Measurements from ENCODE around the gene NCAN. TPM values are rescaled to one million over a fixed set of nuclear protein-coding genes. Genes with fewer than 3 reads are reported as not detected.

The NCAN gene
- total and polyA plus RNA-seq, 2 of the 4 experiments (the other 2 are of a cell fraction): not detected

- dilution Hi-C loops (cut with HindIII; ENCODE audit: low sequenced_read_pairs, unreplicated experiment) (no loop called here), intact Hi-C loops (cut with micrococcal nuclease) (no loop called here), in situ Hi-C loops (cut with MboI; ENCODE audit: low sequenced_read_pairs) (no loop called here)
- Histone ChIP-seq H3K79me1 (ENCODE audit: low read depth in 1 of 2, low read length in 2 of 2) (no peaks in the 10 kb centered on the region; a peak in 1 of 4 replicates), H4K8ac (ENCODE audit: low read depth in 2 of 2, low read length in 2 of 2) (no peak overlapping the region), H3K9me1 (ENCODE audit: insufficient read depth, low read length) (no peaks in the 10 kb centered on the region), H3K36me3 (ENCODE audit: control insufficient read depth, insufficient read depth, low read length) (peaks cover 37% of the 10 kb centered on the region), H3K14ac (replicated peaks; ENCODE audit: low read depth, low read length) (no peak overlapping the region), H4K5ac (ENCODE audit: low read depth, low read length) (no peak overlapping the region), H2AK9ac (replicated peaks; ENCODE audit: low read depth, low read length, poor library complexity) (no peak overlapping the region), H3K23ac (ENCODE audit: low read depth, low read length) (no peak overlapping the region), H2BK15ac (ENCODE audit: low read depth, low read length) (no peak overlapping the region), H3K27me3 (ENCODE audit: control insufficient read depth, insufficient read depth, low read length) (no peaks in the 10 kb centered on the region), H3K27ac (ENCODE audit: insufficient read depth, low read length) (no peak overlapping the region), H3K9me3 (ENCODE audit: control insufficient read depth, insufficient read depth, low read length) (no peaks in the 10 kb centered on the region), H3K4me1 (ENCODE audit: control insufficient read depth, insufficient read depth, low read length) (no peaks in the 10 kb centered on the region), H4K20me1 (ENCODE audit: insufficient read depth, low read length) (no peaks in the 10 kb centered on the region), H3K4me3 (ENCODE audit: insufficient read depth, low read depth, low read length) (no peak overlapping the region), H2BK120ac (ENCODE audit: low read depth, low read length) (no peak overlapping the region), H3K4me2 (ENCODE audit: low read depth, low read length) (no peak overlapping the region), H2AK5ac (ENCODE audit: low read depth, low read length) (no peak overlapping the region), H3K18ac (ENCODE audit: low read depth, low read length) (no peak overlapping the region), H3K56ac (ENCODE audit: extremely low read depth, insufficient read depth, low read length) (no peak overlapping the region), H3K4ac (ENCODE audit: low read depth, low read length) (no peak overlapping the region), H3K9ac (ENCODE audit: low read depth, low read length) (no peak overlapping the region), H2BK5ac (ENCODE audit: low read depth, low read length, poor library complexity, severe bottlenecking) (no peak overlapping the region), H4K91ac (ENCODE audit: insufficient read depth, low read depth, low read length) (no peak overlapping the region), H2BK20ac (ENCODE audit: low read depth, low read length) (no peak overlapping the region), H2AFZ (replicated peaks; ENCODE audit: low read length, poor library complexity) (no peak overlapping the region)
- ATAC-seq (ENCODE audit: low read depth): no peak
- POLR2A ChIA-PET (ENCODE audit: unreplicated experiment): no interaction called here
- BruUV-seq (replicated peaks): no TSS peak
- TF ChIP-seq CEBPB (IDR thresholded peaks at IDR 0.05; ENCODE audit: low read depth, low read length) (no peak), SMC3 (IDR thresholded peaks at IDR 0.05; ENCODE audit: low read depth, low read length) (no peak), MAFK (IDR thresholded peaks at IDR 0.05; ENCODE audit: low read depth, low read length) (no peak), POLR2A (IDR thresholded peaks at IDR 0.05; ENCODE audit: low read depth, low read length) (no peak), MXI1 (IDR thresholded peaks at IDR 0.05; ENCODE audit: borderline replicate concordance, low read depth, low read length) (no peak), MAZ (IDR thresholded peaks at IDR 0.05; ENCODE audit: borderline replicate concordance, low read depth, low read length) (no peak), ELK1 (IDR thresholded peaks at IDR 0.05; ENCODE audit: borderline replicate concordance, low read depth, low read length) (no peak), RCOR1 (IDR thresholded peaks at IDR 0.05; ENCODE audit: insufficient replicate concordance, low read length) (no peak), BHLHE40 (IDR thresholded peaks at IDR 0.05; ENCODE audit: low read depth, low read length) (no peak), NFE2L2 (IDR thresholded peaks at IDR 0.05; ENCODE audit: low read depth, low read length) (no peak), FOS (IDR thresholded peaks at IDR 0.05; ENCODE audit: low read depth, low read length) (no peak), RFX5 (IDR thresholded peaks at IDR 0.05; ENCODE audit: low read depth, low read length) (no peak), RAD21 (IDR thresholded peaks at IDR 0.05; ENCODE audit: low read length) (no peak), CHD1 (IDR thresholded peaks at IDR 0.05; ENCODE audit: low read depth, low read length) (no peak), USF2 (IDR thresholded peaks at IDR 0.05; ENCODE audit: low read depth, low read length) (no peak)
- TF ChIP-seq, protein P1, sequence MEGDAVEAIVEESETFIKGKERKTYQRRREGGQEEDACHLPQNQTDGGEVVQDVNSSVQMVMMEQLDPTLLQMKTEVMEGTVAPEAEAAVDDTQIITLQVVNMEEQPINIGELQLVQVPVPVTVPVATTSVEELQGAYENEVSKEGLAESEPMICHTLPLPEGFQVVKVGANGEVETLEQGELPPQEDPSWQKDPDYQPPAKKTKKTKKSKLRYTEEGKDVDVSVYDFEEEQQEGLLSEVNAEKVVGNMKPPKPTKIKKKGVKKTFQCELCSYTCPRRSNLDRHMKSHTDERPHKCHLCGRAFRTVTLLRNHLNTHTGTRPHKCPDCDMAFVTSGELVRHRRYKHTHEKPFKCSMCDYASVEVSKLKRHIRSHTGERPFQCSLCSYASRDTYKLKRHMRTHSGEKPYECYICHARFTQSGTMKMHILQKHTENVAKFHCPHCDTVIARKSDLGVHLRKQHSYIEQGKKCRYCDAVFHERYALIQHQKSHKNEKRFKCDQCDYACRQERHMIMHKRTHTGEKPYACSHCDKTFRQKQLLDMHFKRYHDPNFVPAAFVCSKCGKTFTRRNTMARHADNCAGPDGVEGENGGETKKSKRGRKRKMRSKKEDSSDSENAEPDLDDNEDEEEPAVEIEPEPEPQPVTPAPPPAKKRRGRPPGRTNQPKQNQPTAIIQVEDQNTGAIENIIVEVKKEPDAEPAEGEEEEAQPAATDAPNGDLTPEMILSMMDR (conservative IDR thresholded peaks at IDR 0.05; ENCODE audit: low read depth, low read length): no peak
- no CpG with 5 or more reads among the region's 4 CpGs for WGBS, 2 experiments (ENCODE audit: extremely low coverage in 2 of 2, insufficient read length in 1 of 2)
- CTCF ChIA-PET: interaction anchor here (0.6 kb wide), 2 partner anchors 9 to 24 kb away, joined by 6 to 7 read pairs; no protein-coding TSS in a partner anchor
- no peak for DNase-seq
Observed at GRCh38 chr19:19294914-19295313, 83.2 kb downstream of the NCAN start.
